HG03045 (cell line): ENCODE results near the gene PEX11B.

Source experiments
- ATAC-seq: cut with Tn5 transposase; IDR thresholded peaks from one replicate; pipeline ENCODE4 v1.9.1; 2021; ENCODE audit warnings: mild to moderate bottlenecking, moderate library complexity; ENCODE audit not compliant: unreplicated experiment

The PEX11B gene

GRCh38 chr1:145877923-145878486 is 40.5 kb downstream of the PEX11B start:
- no peak for ATAC-seq

- no peak for ATAC-seq
Measured at GRCh38 chr1:145874646-145875045, 43.9 kb downstream of the PEX11B start.

- ATAC-seq = no peak
Measured at GRCh38 chr1:145871994-145872924, 46.3 kb downstream of the PEX11B start.

- ATAC-seq = no peak
Measured at GRCh38 chr1:145868232-145868631, 50.3 kb downstream of the PEX11B start.

GRCh38 chr1:145863282-145864018 is 55.1 kb downstream of the PEX11B start:
- ATAC-seq = no peak
